C4-2B (cell line): ENCODE data around the gene GSX2.
"Not testable (repeated sequence)": the region's sequence is repeated elsewhere in the genome, so short reads cannot be mapped to it uniquely, and the experiment has no call there.

Experiments used
- H3K27ac ChIP-seq: fragments of 450-650 bp; 2 replicates; pipeline ENCODE4 v1.5.1; 2017
- ZFX ChIP-seq: fragments of 450-650 bp; IDR thresholded peaks from 2 replicates; pipeline ENCODE4 v1.6.1; 2017
- TF ChIP-seq, protein P1 (sequence below): fragments of 450-650 bp; conservative IDR thresholded peaks from 2 replicates; pipeline ENCODE4 v1.5.1; 2017; ENCODE audit warnings: mild to moderate bottlenecking

The GSX2 gene

DNA sequence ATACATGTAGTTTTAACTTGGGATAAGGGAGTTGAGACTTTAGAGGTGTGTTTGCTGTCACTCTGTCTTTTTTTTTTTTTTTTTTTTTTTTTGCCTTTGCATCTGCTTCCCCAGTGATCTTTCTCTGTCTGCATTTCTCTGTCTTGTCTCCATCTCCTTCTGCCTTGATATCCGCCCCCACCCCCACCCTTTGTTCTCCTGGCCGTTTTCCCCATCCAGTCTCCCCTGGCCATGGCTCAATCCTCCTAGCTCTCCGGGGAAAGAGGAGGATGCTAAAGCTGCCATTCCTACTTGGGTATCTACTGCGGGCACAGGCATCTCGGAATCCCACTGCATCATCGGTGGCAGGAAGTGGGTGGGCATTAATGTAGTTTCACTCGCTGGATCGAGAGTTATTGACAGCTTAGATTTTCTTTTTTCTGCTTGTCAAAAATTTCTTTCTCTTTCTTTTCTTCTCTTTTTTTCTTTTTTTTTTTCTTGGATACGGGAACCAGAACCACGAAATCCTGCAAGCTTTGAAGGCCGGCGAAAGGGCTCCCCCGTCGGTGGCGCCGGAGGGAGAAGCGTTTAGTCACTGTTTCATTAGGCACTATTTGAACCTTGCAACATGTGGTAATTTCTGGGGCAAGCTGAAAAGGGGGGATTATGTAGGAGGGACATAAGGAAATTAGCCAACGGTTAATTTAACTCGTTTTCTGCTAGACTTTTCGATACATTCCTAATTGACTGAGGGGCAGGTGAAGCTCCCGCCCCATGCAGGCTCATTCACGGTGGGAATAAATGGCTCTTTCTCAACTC, 8.2 kb downstream of the GSX2 start:
- TF ChIP-seq ZFX: no peak
- no peak overlapping the region for H3K27ac ChIP-seq

GRCh38 chr4:54109241-54110018, 9.5 kb downstream of the GSX2 start:
- H3K27ac ChIP-seq: no peak overlapping the region
- no peak for TF ChIP-seq ZFX
- TF ChIP-seq, protein P1, sequence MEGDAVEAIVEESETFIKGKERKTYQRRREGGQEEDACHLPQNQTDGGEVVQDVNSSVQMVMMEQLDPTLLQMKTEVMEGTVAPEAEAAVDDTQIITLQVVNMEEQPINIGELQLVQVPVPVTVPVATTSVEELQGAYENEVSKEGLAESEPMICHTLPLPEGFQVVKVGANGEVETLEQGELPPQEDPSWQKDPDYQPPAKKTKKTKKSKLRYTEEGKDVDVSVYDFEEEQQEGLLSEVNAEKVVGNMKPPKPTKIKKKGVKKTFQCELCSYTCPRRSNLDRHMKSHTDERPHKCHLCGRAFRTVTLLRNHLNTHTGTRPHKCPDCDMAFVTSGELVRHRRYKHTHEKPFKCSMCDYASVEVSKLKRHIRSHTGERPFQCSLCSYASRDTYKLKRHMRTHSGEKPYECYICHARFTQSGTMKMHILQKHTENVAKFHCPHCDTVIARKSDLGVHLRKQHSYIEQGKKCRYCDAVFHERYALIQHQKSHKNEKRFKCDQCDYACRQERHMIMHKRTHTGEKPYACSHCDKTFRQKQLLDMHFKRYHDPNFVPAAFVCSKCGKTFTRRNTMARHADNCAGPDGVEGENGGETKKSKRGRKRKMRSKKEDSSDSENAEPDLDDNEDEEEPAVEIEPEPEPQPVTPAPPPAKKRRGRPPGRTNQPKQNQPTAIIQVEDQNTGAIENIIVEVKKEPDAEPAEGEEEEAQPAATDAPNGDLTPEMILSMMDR: no peak

DNA sequence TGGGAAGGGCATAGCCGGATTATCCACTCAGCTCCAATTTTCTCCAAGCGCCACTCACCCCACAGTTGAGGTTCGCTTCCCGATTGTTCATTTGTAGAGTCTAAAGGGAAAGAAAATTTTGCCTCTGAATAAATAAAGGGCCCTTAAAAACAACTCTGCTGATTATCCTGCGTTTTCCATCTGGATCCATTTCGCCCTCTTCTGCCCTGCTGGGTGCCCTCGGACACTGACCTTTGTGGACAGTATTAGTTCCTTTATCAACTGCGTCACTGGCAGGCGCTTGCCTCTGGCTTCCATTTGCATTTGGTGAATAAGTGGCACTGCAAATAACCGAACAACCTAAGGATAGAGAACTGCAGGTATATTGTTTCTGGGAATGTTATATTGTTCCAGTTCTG, 10.1 kb downstream of the GSX2 start:
- no peak overlapping the region for H3K27ac ChIP-seq
- TF ChIP-seq ZFX: no peak
- TF ChIP-seq, protein P1: no peak

- not testable (repeated sequence) for H3K27ac ChIP-seq
Measured at GRCh38 chr4:54113206-54113605, 13.2 kb downstream of the GSX2 start.

GRCh38 chr4:54116246-54116645, 16.3 kb downstream of the GSX2 start:
- H3K27ac ChIP-seq: not testable (repeated sequence)

GRCh38 chr4:54118850-54119589, 19.1 kb downstream of the GSX2 start:
- H3K27ac ChIP-seq: no peak overlapping the region
- TF ChIP-seq, protein P1: no peak
- no peak for TF ChIP-seq ZFX

GRCh38 chr4:54120518-54120917, 20.6 kb downstream of the GSX2 start:
- H3K27ac ChIP-seq: no peak overlapping the region
- TF ChIP-seq, protein P1: no peak
- TF ChIP-seq ZFX: no peak

DNA sequence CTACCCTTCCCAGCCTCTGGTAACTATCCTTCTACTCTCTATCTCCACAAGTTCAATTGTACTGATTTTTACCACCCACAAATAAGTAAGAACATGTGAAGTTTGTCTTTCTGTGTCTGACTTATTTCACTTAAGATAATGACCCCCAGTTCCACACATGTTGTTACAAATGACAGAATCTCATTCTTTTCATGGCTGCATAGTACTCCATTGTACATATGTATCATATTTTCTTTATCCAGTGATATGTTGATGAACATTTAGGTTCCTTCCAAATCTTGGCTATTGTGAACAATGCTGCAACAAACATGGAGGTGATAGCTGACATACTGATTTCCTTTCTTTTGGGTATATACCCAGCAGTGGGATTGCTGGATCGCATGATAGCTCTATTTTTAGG, 27.7 kb downstream of the GSX2 start:
- no peak overlapping the region for H3K27ac ChIP-seq
- TF ChIP-seq, protein P1: no peak
- TF ChIP-seq ZFX: no peak

DNA sequence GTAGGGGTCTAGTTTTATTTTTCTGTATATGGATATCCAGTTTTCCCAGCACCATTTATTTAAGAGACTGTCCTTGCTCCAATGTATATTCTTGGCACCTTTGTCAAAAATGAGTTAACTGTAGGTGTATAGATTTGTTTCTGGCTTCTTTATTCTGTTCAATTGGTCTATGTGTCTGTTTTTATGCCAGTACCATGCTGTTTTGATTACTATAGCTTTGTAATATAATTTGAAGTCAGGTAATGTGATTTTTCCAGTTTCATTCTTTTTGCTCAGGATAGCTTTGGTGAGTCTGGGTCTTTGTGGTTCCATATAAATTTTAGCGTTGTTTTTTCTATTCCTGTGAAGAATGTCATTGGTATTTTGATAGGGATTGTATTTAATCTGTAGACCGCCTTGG, 28.7 kb downstream of the GSX2 start:
- H3K27ac ChIP-seq: not testable (repeated sequence)
